A204.1 (cell line): ENCODE measurements around the gene SCN4B.

Source experiments
- FAIRE-seq: peaks from 2 replicates; lab custom pipeline; 2012; peaks lifted over from hg19 to GRCh38; lab: Jason Lieb, UNC

SCN4B gene

DNA sequence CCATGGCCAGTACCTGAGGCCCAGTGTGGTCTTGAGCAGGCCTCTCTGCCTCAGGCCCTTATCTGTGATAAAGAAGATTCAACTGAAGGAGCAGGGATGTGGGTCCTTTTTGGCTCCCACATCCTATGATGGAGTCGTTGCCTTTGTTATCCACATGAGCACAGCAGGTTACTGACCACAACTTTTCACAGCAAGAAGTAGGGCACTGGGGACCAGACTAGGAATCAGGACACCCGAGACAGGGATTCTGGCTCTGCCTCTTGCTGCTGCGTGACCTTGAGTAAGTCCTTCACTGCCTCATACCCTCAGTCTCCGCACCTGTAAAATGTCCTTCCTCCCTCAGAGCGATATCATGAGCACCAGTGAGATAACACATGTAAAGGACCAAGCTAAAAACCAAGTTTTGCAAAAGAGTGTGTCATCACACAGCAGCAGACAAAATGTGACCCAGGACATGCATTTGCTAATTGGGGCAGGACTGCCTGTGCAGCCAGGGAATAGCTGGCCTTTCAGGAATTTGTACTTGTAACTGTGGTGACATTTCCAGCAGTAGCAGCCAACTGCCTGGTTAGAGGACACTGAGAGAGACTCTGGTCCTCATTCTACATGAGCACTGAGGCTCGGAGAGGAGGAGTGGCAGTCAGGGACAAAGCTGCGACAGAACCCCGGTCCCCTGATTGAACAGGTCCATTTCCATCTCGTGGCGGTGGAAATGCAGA is 52.6 kb downstream of the SCN4B start:
- no peak for FAIRE-seq

DNA sequence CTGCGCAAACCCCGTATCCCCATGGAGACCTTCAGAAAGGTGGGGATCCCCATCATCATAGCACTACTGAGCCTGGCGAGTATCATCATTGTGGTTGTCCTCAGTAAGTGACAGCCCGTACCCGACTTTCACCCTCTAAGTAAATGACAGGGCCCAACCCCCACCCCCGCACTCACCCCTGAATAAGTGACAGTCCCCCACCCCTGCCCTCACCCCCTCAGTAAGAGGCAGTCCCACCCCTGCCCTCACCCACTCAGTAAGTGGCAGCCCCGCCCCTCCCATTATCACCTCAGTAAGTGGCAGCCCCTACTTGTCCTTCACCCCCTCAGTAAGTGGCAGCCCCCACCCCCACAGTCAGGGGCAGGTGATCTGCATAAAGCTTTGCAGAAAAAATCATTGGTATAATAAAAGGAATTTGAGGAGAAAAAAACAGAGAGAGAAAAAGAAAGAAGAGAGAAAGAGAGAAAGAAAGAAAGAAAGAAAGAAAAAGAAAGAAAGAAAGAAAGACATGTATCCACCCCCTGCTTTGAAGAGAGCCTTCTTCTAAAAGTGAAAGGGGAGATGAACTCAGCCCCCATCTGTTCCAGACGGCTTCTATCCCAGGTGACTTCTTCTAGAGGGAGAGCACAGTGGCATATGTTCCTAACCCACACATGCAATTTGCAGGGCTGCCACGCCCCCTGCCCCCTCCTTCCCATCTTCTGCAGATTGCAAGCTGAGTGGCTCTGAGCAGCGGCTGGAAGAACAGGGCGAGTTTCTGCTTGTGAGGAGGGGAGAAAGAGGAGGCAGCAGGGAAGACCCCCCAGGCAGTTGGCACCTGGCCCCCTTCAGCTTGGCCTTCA is 53.4 kb downstream of the SCN4B start:
- no peak for FAIRE-seq

DNA sequence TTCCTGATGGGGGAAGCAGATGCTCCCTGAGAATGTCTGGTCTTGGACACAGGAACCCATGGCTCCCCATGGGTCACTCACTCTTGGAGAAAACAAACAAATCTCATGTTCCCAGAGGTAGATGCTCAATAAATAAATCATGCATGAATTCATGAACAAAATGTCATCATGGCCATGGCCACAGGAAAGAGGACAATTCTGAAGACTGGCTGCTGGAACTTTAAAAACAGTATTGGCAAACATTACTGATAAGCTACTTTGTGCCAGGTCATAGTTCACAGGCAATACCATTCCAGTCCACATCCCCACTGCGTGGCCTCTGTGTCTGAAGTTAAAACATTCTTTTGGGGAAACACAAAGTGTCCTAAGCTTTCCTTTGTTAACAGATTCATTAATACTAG is 56.7 kb downstream of the SCN4B start:
- FAIRE-seq, result no peak

DNA sequence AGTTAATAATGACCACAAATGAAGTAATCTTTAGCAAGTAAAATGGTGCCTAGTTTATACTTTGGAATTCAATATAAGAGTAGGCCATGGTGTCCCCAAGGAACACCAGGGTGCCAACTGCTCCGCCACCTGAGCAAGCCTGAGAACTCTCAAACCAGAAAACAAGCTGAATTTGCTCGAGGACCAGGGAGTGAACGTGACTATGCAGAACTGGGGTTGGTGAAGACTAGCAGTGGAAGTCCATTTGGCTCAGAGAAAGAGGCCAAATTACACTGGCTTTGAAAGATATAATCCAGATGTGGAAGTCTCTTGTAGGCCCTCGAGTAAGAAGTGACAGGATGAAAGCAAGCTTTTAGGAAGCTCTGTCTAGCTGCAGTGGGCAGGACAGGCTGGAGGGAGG is 57.1 kb downstream of the SCN4B start:
- no peak for FAIRE-seq

DNA sequence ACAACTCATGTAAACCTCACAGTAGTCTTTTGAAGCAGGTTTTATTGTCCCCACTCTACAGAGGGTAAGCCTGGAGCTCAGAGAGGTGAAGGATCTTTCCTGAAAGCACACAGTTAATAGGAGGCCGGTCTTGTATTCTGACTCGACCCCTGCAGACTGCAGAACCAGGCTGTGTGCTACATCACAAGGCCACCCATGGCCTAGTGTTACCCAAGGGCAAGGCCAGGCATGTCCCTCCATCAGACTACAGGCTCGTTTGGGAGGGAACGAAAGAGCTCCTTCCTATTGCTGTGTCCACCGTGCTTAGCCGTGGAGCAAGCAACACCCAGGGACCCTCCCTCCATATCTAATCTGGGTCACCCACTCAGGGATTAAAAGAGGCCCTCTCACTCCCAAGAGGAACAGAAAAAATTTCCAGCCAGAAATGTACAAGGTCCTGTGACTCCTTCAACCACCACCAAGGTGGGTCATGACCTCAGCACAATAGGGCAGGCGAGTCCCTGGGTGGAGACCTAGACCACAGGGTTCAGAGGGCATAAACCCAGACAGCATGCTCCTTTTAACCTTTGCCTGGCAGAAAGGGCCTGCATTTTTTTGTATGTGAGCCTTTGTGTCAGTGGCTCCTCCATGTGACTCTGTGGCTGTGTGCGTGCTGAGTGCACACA is 59.6 kb downstream of the SCN4B start:
- FAIRE-seq, result no peak

DNA sequence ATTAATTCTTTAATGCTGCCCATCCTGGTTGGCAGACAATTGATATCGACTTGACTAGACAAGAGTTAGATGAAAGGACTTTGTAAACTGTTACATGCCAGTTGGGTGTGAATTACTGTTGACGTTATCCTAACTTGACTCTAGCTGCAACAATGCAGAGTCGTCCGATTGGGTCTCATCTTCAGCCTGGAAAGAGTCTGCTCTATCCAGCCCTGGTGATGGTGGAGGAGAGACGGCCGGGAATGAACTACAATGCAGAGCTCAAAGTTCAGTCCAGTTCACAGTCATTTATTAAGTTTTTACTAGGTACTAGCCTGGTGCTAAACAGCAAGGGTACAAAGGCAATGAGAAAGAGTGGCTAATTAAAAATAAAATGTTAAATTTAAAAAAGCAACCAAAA is 60.9 kb downstream of the SCN4B start:
- FAIRE-seq, result no peak

DNA sequence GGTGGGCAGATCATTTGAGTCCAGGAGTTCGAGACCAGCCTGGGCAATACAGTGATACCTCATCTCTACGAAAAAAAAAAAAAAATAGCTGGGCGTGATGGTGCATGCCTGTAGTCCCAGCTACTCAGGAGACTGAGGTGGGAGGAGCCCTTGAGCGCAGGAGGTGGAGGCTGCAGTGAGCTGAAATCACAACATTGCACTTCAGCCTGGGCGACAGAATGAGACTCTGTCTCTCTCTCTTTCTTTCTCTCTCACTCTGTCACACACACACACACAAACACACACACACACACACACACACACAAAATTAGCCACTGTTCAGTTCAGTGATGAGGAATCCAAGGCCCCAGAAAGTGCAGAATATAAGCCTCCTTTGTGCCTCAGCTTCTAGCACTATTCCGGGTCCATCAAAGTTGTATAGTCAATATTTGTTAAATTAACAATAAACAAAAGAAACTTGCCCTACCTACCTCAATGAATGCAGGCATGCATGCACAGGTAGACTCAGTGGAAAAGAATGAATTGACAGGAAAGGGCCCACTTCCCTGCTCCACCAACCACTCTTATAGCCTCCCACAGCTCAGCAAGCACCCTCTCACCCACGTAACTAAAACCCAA is 62.0 kb downstream of the SCN4B start:
- FAIRE-seq, result no peak

DNA sequence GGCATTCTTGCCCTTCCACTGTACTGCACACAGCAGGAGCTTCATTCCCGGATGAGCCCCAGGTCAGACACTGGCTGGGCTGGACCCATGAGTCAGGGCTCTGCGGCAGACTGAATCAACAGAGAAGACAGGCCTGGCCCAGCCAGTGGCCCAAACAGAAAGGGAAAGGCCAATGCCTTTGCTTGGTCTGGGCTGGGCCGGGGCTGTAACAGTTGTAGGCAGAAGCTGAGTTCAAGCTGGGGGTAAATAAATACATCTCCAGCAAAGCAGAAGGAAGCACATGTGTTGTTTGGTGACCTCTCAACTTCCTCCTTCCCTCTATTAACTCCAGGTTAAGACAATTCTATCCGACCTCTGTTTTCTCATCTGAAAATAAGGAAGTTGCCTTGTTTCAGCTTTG is 64.1 kb downstream of the SCN4B start:
- no peak for FAIRE-seq

DNA sequence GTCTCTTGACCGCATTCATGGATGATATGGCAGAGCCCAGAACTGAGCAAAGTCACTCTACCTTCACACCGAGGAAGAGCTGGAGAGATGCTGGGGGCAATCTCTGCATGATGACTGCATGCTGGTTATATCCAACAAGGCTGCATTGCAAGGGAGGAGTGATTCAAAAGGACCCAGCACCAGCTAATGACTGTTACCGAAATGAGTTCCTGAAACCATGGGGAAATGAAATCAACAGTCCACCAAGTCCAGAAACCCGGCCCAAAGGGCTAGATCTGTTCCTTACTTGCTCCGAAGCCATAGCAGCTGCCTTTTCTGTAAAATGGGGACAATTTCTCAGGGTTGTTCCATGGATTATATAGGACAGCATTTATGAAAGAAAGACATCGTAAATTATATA is 64.7 kb downstream of the SCN4B start:
- no peak for FAIRE-seq

DNA sequence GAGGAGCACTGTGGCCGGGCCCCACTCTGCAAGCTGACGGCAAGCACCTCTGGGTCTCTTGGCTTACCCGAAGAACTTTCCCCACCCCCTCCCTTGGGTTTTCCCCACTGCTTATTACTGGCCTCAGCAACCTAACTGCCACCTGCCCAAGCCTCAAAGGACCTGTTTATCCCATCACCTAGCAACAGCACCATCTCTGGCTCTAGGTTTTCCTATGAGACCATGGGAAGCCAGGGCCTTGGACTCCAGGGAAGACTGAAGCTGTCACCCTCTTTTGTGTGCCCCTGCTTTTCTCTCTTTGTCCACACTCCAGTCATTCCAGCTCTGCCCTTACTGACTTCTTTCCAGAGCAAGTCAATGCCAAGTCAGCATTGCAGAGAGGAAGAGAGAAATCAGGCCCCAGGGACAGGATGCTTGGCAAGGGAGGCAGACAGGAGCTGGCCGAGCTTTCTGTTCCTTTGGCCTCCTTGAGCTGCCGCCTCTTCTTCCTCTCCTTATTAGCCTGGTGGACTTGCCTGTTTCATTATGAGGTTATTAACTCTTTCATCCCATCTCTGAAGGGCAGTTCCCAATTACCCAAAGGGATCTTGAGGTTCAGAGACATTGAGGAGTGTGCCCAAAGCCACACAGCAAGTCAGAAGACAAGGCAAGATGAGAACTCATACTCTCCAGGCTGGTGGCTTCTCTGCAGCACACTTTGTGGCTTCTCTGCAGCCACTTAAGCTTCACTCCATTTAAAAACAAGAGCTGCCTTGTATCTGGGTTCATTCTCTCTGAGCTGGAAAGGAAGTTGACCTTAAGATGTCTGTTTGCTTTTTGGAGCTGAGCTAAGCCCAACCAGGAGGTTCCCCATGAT is 65.5 kb downstream of the SCN4B start, which contains the start of gene SMIM35:
Gene SMIM35 (minus strand): TSS at position 51 of the 856 bp plus-strand sequence. CDS start 206 bp downstream, outside the sequence.
- no peak for FAIRE-seq

DNA sequence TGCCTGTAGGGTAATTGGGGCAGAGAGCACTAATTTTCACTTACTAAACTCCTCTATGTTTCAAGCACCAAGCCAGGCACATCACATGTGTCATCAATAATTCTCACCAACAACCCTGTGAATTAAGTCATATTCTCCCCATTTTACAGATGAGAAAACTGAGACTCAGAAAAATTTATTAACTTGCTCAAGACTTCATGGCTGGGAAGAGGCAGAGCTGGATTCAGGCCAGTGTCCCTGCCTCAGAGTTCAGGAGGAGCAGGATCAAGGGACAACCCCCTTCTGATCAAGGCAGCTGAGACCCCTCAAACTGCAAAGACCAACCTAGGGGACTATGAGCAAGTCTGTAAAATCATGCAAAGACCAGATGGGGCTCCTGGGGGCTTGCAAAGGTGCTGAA is 68.0 kb downstream of the SCN4B start:
- FAIRE-seq, result no peak

DNA sequence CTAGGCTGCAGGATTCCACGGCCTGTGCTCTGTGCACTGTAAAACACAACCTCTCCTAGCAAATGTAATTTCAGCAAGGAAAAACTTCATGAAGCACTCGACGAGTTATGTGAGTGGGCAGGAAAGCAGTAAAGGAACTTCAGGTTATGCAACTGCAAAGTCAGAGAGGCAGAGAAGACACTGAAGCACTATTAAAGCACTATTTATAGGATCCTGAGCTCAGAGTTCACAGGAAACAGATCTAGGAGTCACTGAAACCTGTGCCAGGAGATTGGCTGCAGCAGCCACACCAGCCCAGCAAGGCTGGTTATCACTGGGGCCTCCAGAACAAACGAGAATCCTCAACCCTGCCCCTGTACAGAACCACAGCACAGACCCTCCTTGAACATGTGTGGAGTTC is 68.4 kb downstream of the SCN4B start:
- FAIRE-seq, result no peak
